Spleen (tissue), 11 donors: ENCODE results near the gene REG3G. TPM values are rescaled to one million over a fixed set of nuclear protein-coding genes. Genes with fewer than 3 reads are reported as not detected.

Experiments used
- DNase-seq: peaks from one replicate; pipeline ENCODE4 v3.0.0-alpha.2; 2020
- H3K27ac ChIP-seq, 8 donors: fragments of 200-600 bp; sonication (generic) in 7 of 8; 1 replicate in 4 of 8; 2 replicates in 4 of 8; pipeline versions ENCODE4 v1.5.0 to v1.8.0; 2016 to 2021; ENCODE audit warnings: inconsistent platforms in 4 of 8, mild to moderate bottlenecking in 4 of 8, moderate library complexity in 1 of 8
- H3K27me3 ChIP-seq, 7 donors: fragments of 200-600 bp; sonication (generic) in 6 of 7; replicated peaks in 1 of 7; 1 replicate in 4 of 7; 2 replicates in 3 of 7; pipeline versions ENCODE4 v1.5.0 to v1.8.0; 2016 to 2021; ENCODE audit warnings: inconsistent platforms in 3 of 7, mild to moderate bottlenecking in 1 of 7
- H3K36me3 ChIP-seq, 6 donors: fragments of 200-600 bp; sonication (generic) in 5 of 6; 1 replicate in 4 of 6; 2 replicates in 2 of 6; pipeline versions ENCODE4 v1.5.0 to v1.8.0; 2016 to 2021; ENCODE audit warnings: inconsistent platforms in 2 of 6
- H3K4me1 ChIP-seq, 6 donors: fragments of 200-600 bp; sonication (generic) in 5 of 6; 1 replicate in 3 of 6; 2 replicates in 3 of 6; pipeline versions ENCODE4 v1.5.0 to v1.8.0; 2016 to 2021; ENCODE audit warnings: inconsistent platforms in 3 of 6
- H3K4me3 ChIP-seq, 8 donors: fragments of 200-600 bp; sonication (generic) in 7 of 8; 1 replicate in 4 of 8; 2 replicates in 4 of 8; pipeline versions ENCODE4 v1.5.0 to v1.8.0; 2016 to 2021; ENCODE audit warnings: inconsistent platforms in 4 of 8, mild to moderate bottlenecking in 4 of 8, moderate library complexity in 2 of 8
- H3K9me3 ChIP-seq, 8 donors: fragments of 200-600 bp; sonication (generic) in 7 of 8; 1 replicate in 4 of 8; 2 replicates in 4 of 8; pipeline versions ENCODE4 v1.5.0 to v1.8.0; 2016 to 2021; ENCODE audit warnings: inconsistent platforms in 4 of 8
- POLR2A ChIP-seq, 3 donors: fragments of 450-650 bp; IDR thresholded peaks; one replicate each; pipeline ENCODE4 v1.5.1; 2017; ENCODE audit warnings: antibody characterized with exemption in 3 of 3, mild to moderate bottlenecking in 1 of 3
- POLR2AphosphoS5 ChIP-seq, 3 donors: sonication (generic); formaldehyde crosslinking; IDR thresholded peaks; one replicate each; pipeline ENCODE4 v1.5.1; 2017; ENCODE audit warnings: antibody characterized with exemption in 3 of 3
- WGBS, 5 donors: extraction: QIAGEN DNeasy Blood & Tissue Kit in 3 of 5; methylation state at CpG; one replicate each; pipeline versions ENCODE4 v1.1.5 to v1.1.7; 2013 to 2018; 5-methylcytosine and 5-hydroxymethylcytosine counted together
- intact Hi-C: fragments of 100-400 bp; cut with DNase I; formaldehyde crosslinking; loops from one replicate; pipeline ENCODE4 v1.15.0; 2023; ENCODE audit warnings: low total_unique reads
- polyA plus RNA-seq, 3 donors: library from polyadenylated mRNA; stranded (reverse); fragments of 200-250 nt; gene quantifications; one replicate each; pipeline ENCODE4 v1.2.1, GENCODE V29; 2013
- total RNA-seq, 7 donors: library from RNA; depleted of rRNA in 3 of 7; stranded (reverse); fragments of >200 nt in 3 of 7; fragmentation: NEBNext Ultra II Directional in 4 of 7; extraction: Animal tissue kit (Norgen Biotek cat#: 25700) in 4 of 7; gene quantifications; one replicate each; pipeline versions ENCODE4 v1.1.0 to v1.2.1, GENCODE V29; 2016 to 2021
- TF ChIP-seq, protein P1 (sequence below), 11 experiments: fragments of 200-600 bp in 7 of 11; fragments of 450-650 bp in 4 of 11; sonication (generic) in 4 of 11; IDR thresholded peaks in 8 of 11; conservative IDR thresholded peaks in 3 of 11; 1 replicate in 7 of 11; 2 replicates in 4 of 11; pipeline versions ENCODE4 v1.4.0 to v1.8.0; 2016 to 2021; ENCODE audit warnings: antibody characterized with exemption in 11 of 11, inconsistent platforms in 4 of 11, mild to moderate bottlenecking in 1 of 11
- donor health status: healthy with polysubstance abuse.
- donor health status: DM: no; HTN: no; CAD: no; lungs with moderate emphysema.
- donor health status: DM: no; HTN: no; CAD: no.
- donor health status: Bipolar disorder and iron deficiency.
- donor health status: healthy.
- donor health status: DM: no; HTN: no; CAD: no.
- donor health status: DM: yes; HTN: yes; CAD: no.

The REG3G gene
- total and polyA plus RNA-seq, 10 donors = 0.11 to 1.0 (median 0.56) TPM; not detected in 6

DNA sequence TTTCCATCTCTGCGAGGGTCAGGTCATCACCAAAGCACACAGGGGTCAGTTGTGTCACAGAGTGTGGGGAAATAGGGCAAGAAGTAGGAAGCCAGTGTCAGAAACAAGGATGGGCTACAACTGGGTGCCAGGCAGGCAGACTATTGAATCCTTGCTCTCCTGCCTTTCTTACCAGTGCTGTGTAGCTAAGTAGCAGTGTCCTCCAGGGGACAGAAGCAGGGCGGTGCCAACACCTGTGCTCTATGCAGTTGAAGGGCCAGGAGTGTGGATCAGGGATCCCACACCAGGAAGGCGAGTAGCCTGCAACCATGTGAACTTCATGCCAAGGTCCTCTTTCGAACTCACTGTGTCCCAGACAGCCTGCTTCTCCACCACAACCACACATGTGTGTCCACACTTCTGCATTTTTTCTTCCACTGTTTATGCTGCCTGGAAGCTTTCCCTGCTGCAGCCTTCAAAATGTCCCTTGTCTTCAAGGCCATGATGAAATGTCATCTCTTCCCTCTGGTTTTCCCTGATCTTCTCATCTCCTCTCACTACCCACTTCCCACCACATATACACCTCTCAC is 25.4 kb upstream of the REG3G start:
- H3K4me3 ChIP-seq = no peak overlapping the region
- TF ChIP-seq, protein P1, sequence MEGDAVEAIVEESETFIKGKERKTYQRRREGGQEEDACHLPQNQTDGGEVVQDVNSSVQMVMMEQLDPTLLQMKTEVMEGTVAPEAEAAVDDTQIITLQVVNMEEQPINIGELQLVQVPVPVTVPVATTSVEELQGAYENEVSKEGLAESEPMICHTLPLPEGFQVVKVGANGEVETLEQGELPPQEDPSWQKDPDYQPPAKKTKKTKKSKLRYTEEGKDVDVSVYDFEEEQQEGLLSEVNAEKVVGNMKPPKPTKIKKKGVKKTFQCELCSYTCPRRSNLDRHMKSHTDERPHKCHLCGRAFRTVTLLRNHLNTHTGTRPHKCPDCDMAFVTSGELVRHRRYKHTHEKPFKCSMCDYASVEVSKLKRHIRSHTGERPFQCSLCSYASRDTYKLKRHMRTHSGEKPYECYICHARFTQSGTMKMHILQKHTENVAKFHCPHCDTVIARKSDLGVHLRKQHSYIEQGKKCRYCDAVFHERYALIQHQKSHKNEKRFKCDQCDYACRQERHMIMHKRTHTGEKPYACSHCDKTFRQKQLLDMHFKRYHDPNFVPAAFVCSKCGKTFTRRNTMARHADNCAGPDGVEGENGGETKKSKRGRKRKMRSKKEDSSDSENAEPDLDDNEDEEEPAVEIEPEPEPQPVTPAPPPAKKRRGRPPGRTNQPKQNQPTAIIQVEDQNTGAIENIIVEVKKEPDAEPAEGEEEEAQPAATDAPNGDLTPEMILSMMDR (IDR thresholded peaks at IDR 0.05 in 8 of 11, conservative IDR thresholded peaks at IDR 0.05 in 3 of 11) = no peak
- TF ChIP-seq POLR2AphosphoS5 (IDR thresholded peaks at IDR 0.05) = no peak
- no peak for TF ChIP-seq POLR2A (IDR thresholded peaks at IDR 0.05)
- WGBS, 5 donors = 50 to 68% (median 60%) methylated on average over 3 to 4 of the region's 4 CpGs
- H3K36me3 ChIP-seq = no peaks in the 10 kb centered on the region
- peaks cover 0 to 13% (median 0%) of the 10 kb centered on the region in 7 donors for H3K27me3 ChIP-seq
- DNase-seq = no peak
- no peak overlapping the region for H3K27ac ChIP-seq
- no peaks in the 10 kb centered on the region for H3K9me3 ChIP-seq
- no peaks in the 10 kb centered on the region for H3K4me1 ChIP-seq
- intact Hi-C loops = no loop called here

- TF ChIP-seq POLR2AphosphoS5 (IDR thresholded peaks at IDR 0.05) (no peak), POLR2A (IDR thresholded peaks at IDR 0.05) (no peak)
- TF ChIP-seq, protein P1 (IDR thresholded peaks at IDR 0.05 in 8 of 11, conservative IDR thresholded peaks at IDR 0.05 in 3 of 11) = no peak
- H3K4me3 ChIP-seq = no peak overlapping the region
- no peaks in the 10 kb centered on the region for H3K9me3 ChIP-seq
- no peaks in the 10 kb centered on the region for H3K36me3 ChIP-seq
- H3K27me3 ChIP-seq = peaks cover 0 to 8% (median 0%) of the 10 kb centered on the region in 7 donors
- WGBS, 5 donors = 52 to 90% (median 79%) methylated on average over 1 of the region's 1 CpG
- intact Hi-C loops = no loop called here
- no peak overlapping the region for H3K27ac ChIP-seq
- H3K4me1 ChIP-seq = no peaks in the 10 kb centered on the region
- no peak for DNase-seq
Measured at GRCh38 chr2:79001285-79001684, 24.2 kb upstream of the REG3G start.

- H3K9me3 ChIP-seq = no peaks in the 10 kb centered on the region
- TF ChIP-seq, protein P1 (IDR thresholded peaks at IDR 0.05 in 8 of 11, conservative IDR thresholded peaks at IDR 0.05 in 3 of 11) = no peak
- TF ChIP-seq POLR2A (IDR thresholded peaks at IDR 0.05) (no peak), POLR2AphosphoS5 (IDR thresholded peaks at IDR 0.05) (no peak)
- WGBS, 5 donors = 46 to 68% (median 59%) methylated on average over 5 of the region's 5 CpGs
Measured at GRCh38 chr2:79004680-79005079, 20.8 kb upstream of the REG3G start.

DNA sequence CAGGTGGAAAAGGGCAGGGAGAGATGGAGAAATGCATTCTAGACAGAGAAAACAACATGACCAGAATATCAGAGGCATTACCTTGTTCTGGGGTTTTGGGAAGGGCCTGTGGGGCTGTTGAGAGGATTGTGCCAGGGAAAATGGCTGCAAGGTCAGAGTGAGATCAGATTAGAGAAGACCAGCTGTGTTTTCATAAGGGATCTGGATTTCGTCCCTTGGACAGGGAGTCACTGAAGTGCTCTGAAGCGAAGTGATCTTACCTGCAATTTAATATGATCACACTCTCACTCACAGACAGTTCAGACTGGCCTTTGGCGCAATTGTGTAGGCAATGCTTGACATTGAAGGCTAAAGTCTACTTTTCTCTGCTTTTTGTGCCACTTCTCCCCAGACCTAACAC is 20.3 kb upstream of the REG3G start:
- no peak overlapping the region for H3K27ac ChIP-seq
- no peak for DNase-seq
- H3K36me3 ChIP-seq = no peaks in the 10 kb centered on the region
- no peaks in the 10 kb centered on the region for H3K27me3 ChIP-seq
- WGBS, 5 donors = 58 to 74% (median 69%) methylated on average over 3 of the region's 3 CpGs
- TF ChIP-seq, protein P1 (IDR thresholded peaks at IDR 0.05 in 8 of 11, conservative IDR thresholded peaks at IDR 0.05 in 3 of 11) = no peak
- TF ChIP-seq POLR2AphosphoS5 (IDR thresholded peaks at IDR 0.05) = no peak
- TF ChIP-seq POLR2A (IDR thresholded peaks at IDR 0.05) = no peak
- H3K9me3 ChIP-seq = no peaks in the 10 kb centered on the region
- no peak overlapping the region for H3K4me3 ChIP-seq
- no peaks in the 10 kb centered on the region for H3K4me1 ChIP-seq
- intact Hi-C loops = no loop called here

More at GRCh38 chr2:79004680-79005079, 20.8 kb upstream of the REG3G start:
- Histone ChIP-seq H3K4me3 (no peak overlapping the region), H3K36me3 (no peaks in the 10 kb centered on the region), H3K27me3 (no peaks in the 10 kb centered on the region), H3K27ac (no peak overlapping the region), H3K4me1 (no peaks in the 10 kb centered on the region)
- DNase-seq = no peak
- intact Hi-C loops = no loop called here
